ENCODE data around the gene DHRS11. TPM values are rescaled to one million over a fixed set of nuclear protein-coding genes. Genes with fewer than 3 reads are reported as not detected.

Gene DHRS11
- total and polyA plus RNA-seq, 2 of the 4 experiments (the other 2 are of a cell fraction) = 7.0 to 14.5 TPM

- no peak for TF ChIP-seq CTCF (conservative IDR thresholded peaks at IDR 0.05; ENCODE audit: low read depth, low read length)
These were observed 10.5 kb downstream of the DHRS11 start (continued) for GRCh38 chr17:36602030-36602748.

GRCh38 chr17:36602924-36603384 lies 11.3 kb downstream of the DHRS11 start:
- dilution Hi-C loops (cut with HindIII; ENCODE audit: low sequenced_read_pairs, unreplicated experiment) (no loop called here), in situ Hi-C loops (cut with MboI; ENCODE audit: low sequenced_read_pairs) (loop anchor here (10.0 kb wide), 1 partner anchor 772 kb away; the partner anchor contains the start of gene C17orf78), intact Hi-C loops (cut with micrococcal nuclease) (loop anchor here (1.0 to 5.0 kb wide), 4 partner anchors 444 to 889 kb away; no protein-coding TSS in a partner anchor)
- H3K23ac ChIP-seq (ENCODE audit: low read depth, low read length) = peak overlapping the region; percentile 55; the same call in 1 of the 2 replicates
- peak overlapping the region; percentile 68; the same call in 1 of the 2 replicates for H2AK5ac ChIP-seq (ENCODE audit: low read depth, low read length)
- no peak overlapping the region for H2BK120ac ChIP-seq (ENCODE audit: low read depth, low read length)
- peaks cover 6% of the 10 kb centered on the region for H3K4me1 ChIP-seq (ENCODE audit: control insufficient read depth, insufficient read depth, low read length)
- no peaks in the 10 kb centered on the region for H3K9me3 ChIP-seq (ENCODE audit: control insufficient read depth, insufficient read depth, low read length)
- 0 out of 2 replicates have a peak overlapping the region, but pooled peaks have one; percentile 56 for H3K4ac ChIP-seq (ENCODE audit: low read depth, low read length)
- peak overlapping the region; percentile 88 for H3K4me2 ChIP-seq (ENCODE audit: low read depth, low read length)
- H3K56ac ChIP-seq (ENCODE audit: extremely low read depth, insufficient read depth, low read length) = no peak overlapping the region; the same call in 1 of the 2 replicates
- 0 out of 2 replicates have a peak, but pooled peaks cover 7% of the 10 kb centered on the region for H3K9me1 ChIP-seq (ENCODE audit: insufficient read depth, low read length)
- TF ChIP-seq CEBPB (IDR thresholded peaks at IDR 0.05; ENCODE audit: low read depth, low read length) = no peak
- peak; percentile 76 for TF ChIP-seq RAD21 (IDR thresholded peaks at IDR 0.05; ENCODE audit: low read length)
- peak; percentile 78 for TF ChIP-seq CTCF (conservative IDR thresholded peaks at IDR 0.05; ENCODE audit: low read depth, low read length)
- TF ChIP-seq MAZ (IDR thresholded peaks at IDR 0.05; ENCODE audit: borderline replicate concordance, low read depth, low read length) = peak; percentile 68
- TF ChIP-seq SMC3 (IDR thresholded peaks at IDR 0.05; ENCODE audit: low read depth, low read length) = peak; percentile 47
- peak overlapping the region; percentile 79 for H3K4me3 ChIP-seq (ENCODE audit: insufficient read depth, low read depth, low read length)
- WGBS, 2 experiments (ENCODE audit: extremely low coverage in 2 of 2, insufficient read length in 1 of 2) = no CpG with 5 or more reads among the region's 5 CpGs
- H3K36me3 ChIP-seq (ENCODE audit: control insufficient read depth, insufficient read depth, low read length) = peaks cover under 1% of the 10 kb centered on the region; the same call in 1 of the 2 replicates
- ATAC-seq (ENCODE audit: low read depth) (peak; percentile 30), DNase-seq (peak; percentile 69)
- peak overlapping the region; percentile 51; the same call in 1 of the 2 replicates for H3K14ac ChIP-seq (replicated peaks; ENCODE audit: low read depth, low read length)
- no peak overlapping the region for H2BK20ac ChIP-seq (ENCODE audit: low read depth, low read length)
- POLR2A ChIA-PET (ENCODE audit: unreplicated experiment) = no interaction called here
- CTCF ChIA-PET = interaction anchor here (0.7 to 1.8 kb wide), 11 partner anchors 8 to 770 kb away, joined by 3 to 6 read pairs (median 3); no protein-coding TSS in a partner anchor
- peak overlapping the region; percentile 98 for H2AFZ ChIP-seq (replicated peaks; ENCODE audit: low read length, poor library complexity)
- H3K9ac ChIP-seq (ENCODE audit: low read depth, low read length) = peak overlapping the region; percentile 69
- no peak overlapping the region for H2AK9ac ChIP-seq (replicated peaks; ENCODE audit: low read depth, low read length, poor library complexity)
- H4K91ac ChIP-seq (ENCODE audit: insufficient read depth, low read depth, low read length) = no peak overlapping the region
- H4K5ac ChIP-seq (ENCODE audit: low read depth, low read length) = no peak overlapping the region
- BruUV-seq (replicated peaks) = no TSS peak
- no peak overlapping the region for H2BK5ac ChIP-seq (ENCODE audit: low read depth, low read length, poor library complexity, severe bottlenecking)
- H3K27me3 ChIP-seq (ENCODE audit: control insufficient read depth, insufficient read depth, low read length) = no peaks in the 10 kb centered on the region
- no peak overlapping the region for H3K27ac ChIP-seq (ENCODE audit: insufficient read depth, low read length)
- no peak overlapping the region for H4K8ac ChIP-seq (ENCODE audit: low read depth in 2 of 2, low read length in 2 of 2)
- peaks cover 14% of the 10 kb centered on the region for H4K20me1 ChIP-seq (ENCODE audit: insufficient read depth, low read length)
- peaks cover 27 to 53% of the 10 kb centered on the region in 2 experiments for H3K79me1 ChIP-seq (ENCODE audit: low read depth in 1 of 2, low read length in 2 of 2)
- no peak overlapping the region for H2BK15ac ChIP-seq (ENCODE audit: low read depth, low read length)
- H3K18ac ChIP-seq (ENCODE audit: low read depth, low read length) = no peak overlapping the region
